Astrocyte of the cerebellum (primary cell): ENCODE measurements around the gene GLE1.

Experiments used
- DNase-seq: peaks from one replicate; pipeline ENCODE4 v3.0.0-alpha.2; 2011; ENCODE audit warnings: low read depth
- H3K4me3 ChIP-seq: 2 replicates; pipeline ENCODE4 v1.5.1; 2011; ENCODE audit warnings: mild to moderate bottlenecking, low read depth, low read length, moderate library complexity
- in situ Hi-C: cut with HindIII; loops from 2 replicates; pipeline ENCODE4 v1.10.0; 2017; ENCODE audit warnings: low sequenced_read_pairs
- TF ChIP-seq, protein P1 (sequence below): IDR thresholded peaks from 2 replicates; pipeline ENCODE4 v1.5.1; 2012; ENCODE audit warnings: low read length, low read depth, moderate library complexity, mild to moderate bottlenecking; ENCODE audit errors: missing control alignments

Gene GLE1

DNA sequence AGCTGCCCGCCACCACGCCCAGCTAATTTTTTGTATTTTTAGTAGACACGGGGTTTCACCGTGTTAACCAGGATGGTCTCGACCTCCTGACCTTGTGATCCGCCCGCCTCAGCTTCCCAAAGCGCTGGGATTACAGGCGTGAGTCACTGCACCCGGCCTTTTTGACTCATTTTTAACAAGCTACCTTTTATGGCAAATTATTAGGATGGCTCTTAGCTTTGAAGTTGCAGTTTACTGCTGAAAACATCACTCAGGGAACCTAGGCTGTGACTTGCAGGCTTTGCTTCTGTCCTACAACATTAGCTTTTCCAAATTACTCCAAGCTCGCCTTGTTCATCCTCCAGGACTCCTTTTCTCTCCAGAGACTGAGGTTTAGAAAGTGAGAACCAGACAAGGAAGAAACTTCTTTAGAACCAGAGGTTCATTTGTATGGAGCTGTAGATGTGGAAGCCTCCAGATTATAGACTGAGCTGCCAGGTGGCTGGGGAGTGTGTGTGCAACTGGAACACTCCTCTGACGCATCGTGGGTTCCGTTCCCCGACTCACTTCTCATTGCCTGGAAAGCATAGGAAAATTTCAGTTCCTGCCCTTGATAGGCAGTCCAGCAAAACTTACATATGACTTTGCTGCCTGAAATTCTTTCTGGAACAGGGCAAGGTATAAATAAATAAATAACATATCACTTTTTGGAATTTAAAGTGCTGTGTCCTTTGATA lies 24.1 kb downstream of the GLE1 start:
- DNase-seq: no peak
- H3K4me3 ChIP-seq: no peak overlapping the region
- TF ChIP-seq, protein P1, sequence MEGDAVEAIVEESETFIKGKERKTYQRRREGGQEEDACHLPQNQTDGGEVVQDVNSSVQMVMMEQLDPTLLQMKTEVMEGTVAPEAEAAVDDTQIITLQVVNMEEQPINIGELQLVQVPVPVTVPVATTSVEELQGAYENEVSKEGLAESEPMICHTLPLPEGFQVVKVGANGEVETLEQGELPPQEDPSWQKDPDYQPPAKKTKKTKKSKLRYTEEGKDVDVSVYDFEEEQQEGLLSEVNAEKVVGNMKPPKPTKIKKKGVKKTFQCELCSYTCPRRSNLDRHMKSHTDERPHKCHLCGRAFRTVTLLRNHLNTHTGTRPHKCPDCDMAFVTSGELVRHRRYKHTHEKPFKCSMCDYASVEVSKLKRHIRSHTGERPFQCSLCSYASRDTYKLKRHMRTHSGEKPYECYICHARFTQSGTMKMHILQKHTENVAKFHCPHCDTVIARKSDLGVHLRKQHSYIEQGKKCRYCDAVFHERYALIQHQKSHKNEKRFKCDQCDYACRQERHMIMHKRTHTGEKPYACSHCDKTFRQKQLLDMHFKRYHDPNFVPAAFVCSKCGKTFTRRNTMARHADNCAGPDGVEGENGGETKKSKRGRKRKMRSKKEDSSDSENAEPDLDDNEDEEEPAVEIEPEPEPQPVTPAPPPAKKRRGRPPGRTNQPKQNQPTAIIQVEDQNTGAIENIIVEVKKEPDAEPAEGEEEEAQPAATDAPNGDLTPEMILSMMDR: no peak
- in situ Hi-C loops: no loop called here

DNA sequence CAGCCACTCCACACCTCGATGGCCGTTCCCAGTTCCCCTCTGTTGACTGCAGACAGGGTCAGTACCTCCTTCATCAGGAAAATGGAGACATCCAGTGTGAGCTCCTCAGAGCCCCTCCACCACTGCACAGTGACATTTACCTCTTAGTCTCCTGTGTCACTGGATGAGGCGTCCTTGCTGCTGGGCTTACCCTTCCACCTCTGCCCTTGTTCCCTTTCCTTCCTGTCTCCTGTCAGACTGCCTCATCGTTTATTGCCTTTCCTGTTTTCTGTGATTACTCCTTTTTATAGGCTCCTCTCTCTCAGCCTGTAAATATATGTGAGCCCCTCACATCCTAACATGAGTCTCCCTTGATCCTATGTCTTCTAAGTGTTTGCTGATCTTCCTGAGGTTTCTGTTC lies 24.7 kb downstream of the GLE1 start:
- no peak overlapping the region for H3K4me3 ChIP-seq
- TF ChIP-seq, protein P1: no peak
- in situ Hi-C loops: no loop called here
- DNase-seq: no peak

GRCh38 chr9:128532581-128532980 lies 28.1 kb downstream of the GLE1 start:
- in situ Hi-C loops: no loop called here
- no peak overlapping the region for H3K4me3 ChIP-seq
- TF ChIP-seq, protein P1: no peak
- no peak for DNase-seq

GRCh38 chr9:128540634-128541360 lies 36.3 kb downstream of the GLE1 start:
- in situ Hi-C loops: no loop called here
- no peak overlapping the region for H3K4me3 ChIP-seq
- no peak for DNase-seq
- TF ChIP-seq, protein P1: no peak

DNA sequence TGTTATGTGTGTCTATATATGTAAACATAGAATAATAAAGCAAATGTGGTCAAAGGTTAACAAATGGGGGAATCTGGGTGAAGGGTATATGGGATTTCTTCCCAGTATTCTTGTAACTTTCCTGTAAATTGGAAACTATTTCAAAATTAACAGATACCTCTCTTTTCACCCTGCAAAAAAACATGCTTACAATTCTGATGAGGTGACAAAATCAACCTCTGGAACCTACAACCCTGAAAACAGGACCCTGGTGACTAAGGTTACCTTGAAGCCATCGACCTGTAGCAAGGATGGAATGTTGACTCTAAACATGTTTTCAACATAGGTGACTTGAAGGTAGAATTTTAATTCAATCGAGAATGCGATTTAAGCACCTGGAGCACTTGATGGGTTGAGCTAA lies 42.0 kb downstream of the GLE1 start:
- DNase-seq: no peak
- in situ Hi-C loops: no loop called here
- H3K4me3 ChIP-seq: no peak overlapping the region
- TF ChIP-seq, protein P1: no peak

GRCh38 chr9:128548876-128549275 lies 44.4 kb downstream of the GLE1 start:
- no peak for DNase-seq
- in situ Hi-C loops: no loop called here
- no peak overlapping the region for H3K4me3 ChIP-seq
- TF ChIP-seq, protein P1: no peak
